HG03280 (cell line): ENCODE measurements around the gene SMTNL2.

ENCODE experiments used
- ATAC-seq: cut with Tn5 transposase; IDR thresholded peaks from one replicate; pipeline ENCODE4 v1.9.1; 2021; ENCODE audit warnings: mild to moderate bottlenecking, moderate library complexity; ENCODE audit not compliant: unreplicated experiment

SMTNL2 gene

GRCh38 chr17:4544951-4545216 lies 39.4 kb upstream of the SMTNL2 start:
- no peak for ATAC-seq

DNA sequence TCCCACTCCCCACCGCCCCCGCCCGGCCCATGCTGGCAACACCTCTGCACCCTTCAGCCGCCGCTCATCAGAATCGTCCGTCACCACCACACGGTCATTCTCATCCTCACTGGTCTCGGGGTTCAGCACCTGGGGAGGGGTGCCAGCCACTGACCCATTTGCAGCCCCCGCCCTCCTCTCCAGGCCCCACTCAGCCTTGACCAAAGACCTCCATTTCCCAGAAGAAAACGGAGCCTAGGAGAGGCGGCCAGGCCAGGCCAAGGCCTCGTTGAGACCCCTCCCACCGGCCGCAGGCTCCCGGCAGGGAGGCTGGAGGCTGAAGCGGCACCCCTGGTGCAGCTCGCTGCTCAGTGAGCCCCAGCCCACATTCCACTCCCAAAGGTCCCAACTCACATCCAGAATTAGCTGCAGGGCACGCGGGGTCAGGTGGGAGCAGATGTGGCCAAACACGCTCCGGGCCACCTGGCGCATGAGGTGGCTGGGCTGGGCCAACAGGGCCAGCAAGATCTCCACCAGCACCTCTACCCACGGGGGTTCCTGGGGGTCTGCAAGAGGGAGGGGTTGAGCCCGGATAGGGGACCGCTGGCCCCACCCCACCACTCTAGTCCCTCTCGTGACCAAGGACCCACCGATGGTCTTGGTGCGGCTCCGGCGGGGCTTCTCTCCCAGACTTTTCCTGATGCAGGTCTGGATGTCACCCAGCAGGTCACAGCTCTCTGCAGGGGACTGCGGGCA lies 38.9 kb upstream of the SMTNL2 start:
- ATAC-seq = no peak

- ATAC-seq = no peak
Measured at GRCh38 chr17:4547118-4547906, 37.0 kb upstream of the SMTNL2 start.

DNA sequence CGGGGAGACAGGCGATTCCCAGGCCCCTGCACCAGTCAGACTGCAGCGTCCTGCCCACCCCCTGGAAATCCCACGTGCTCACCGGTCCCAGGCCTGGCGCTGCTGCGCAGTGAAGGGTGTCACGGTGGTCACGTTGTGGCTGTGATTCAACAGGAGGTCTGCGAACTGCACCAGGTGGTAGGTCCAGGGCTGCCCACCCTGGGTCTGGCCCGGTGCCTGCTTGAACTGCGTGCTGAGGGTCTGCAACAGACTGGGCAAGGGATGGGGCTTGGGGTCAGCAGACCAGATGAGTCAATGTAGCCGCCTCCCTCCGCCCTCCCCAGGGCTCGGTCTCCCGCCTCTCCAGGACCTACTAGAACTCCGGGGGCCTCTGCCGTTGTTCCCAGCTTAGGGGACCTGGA lies 36.3 kb upstream of the SMTNL2 start:
- no peak for ATAC-seq

DNA sequence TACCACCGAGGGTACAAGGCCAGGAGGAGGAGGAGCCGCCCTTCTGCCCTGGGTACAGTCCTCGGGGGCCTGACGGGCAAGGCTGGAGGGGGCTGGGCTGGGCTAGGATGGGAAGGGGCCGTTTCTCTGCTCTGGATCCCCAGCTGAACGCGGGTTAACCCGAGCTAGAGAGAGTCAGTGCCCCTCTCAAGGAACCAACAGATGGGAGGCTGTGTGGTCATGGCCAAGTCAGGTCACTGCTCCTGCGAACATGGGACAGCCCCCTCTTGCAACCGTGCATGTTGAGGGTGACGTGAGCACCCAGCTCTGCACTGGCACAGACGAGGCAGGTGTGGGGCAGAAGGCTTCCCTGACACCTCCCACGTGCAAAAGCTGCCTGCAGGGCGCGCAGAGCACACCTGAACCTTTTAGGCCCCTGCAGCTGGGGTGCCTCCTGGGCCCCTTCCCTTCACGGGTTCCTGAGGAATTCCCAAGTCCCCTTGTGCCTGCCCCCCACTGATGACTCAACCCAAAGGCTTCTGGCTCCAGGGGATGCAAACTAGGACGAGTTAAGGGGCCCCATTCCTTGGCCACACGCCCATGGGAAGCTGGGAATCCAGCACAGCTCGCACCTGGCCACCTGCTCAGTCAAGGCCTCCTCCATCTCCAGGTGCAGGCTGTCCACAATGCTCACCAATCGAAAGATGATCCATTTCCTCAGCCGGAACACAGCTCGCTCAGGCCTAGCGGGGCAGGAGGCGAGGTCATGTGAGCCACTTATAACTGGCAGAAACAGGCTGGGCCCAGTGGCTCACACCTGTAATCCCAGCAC lies 35.4 kb upstream of the SMTNL2 start:
- ATAC-seq = no peak

DNA sequence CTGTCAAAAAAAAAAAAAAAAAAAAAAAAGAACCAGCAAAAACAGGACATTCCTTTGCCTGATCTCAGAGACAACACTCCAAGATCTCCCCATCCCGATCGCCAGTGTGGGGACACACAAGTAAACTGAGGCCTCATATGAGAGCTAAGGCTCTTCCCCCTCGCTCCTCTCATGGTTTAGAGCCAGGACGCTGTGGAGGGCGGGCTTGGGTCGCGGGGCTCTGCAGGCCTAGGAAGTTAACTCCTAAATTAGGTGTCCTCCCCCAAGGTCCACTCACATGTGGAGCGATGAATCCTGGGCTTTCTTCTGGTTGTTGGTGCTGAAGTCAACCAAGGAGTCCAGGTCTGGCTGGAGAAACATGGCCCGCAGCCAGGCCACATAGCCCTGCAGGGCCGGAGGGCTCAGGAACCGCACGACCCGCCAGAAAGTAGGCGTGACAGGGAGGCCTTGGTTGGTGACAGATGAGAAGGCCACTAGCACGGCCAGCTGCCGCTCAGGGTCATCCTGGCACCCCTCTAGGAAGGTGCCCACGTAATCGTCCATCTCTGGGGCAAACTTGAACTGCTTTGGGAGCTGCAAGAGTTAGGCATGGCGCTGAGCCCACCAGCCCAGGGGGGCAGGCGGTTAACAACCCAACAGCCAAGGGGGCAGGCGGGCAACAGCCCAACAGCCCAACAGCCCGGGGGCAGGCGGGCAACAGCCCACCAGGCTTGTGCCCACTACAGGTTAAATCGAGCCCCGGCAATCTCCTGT lies 34.4 kb upstream of the SMTNL2 start:
- ATAC-seq = no peak

DNA sequence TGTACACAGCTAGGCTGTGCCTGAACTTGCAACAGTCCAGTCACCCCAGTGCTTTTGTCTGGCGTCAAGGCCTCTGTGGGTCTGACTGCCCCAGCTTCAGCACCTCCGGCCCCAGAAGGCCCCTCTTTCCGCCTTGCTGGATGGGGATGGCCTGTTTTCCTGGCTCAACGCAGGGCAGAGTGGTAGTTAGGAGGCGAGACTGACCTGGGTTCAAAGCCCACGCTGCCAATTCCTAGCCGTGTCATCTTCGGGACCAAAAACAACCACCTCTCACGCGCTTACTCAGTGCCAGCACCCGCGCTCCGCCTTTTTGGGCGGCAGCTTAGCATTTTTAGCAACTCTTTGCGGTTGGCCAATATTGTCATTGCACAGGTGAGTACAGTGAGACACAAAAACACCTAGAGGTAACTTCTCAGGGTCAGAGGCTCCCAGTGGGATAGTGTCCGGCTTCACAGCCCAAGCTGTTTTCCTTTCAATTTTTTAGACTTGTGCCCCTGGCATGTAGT lies 33.7 kb upstream of the SMTNL2 start:
- no peak for ATAC-seq

GRCh38 chr17:4551141-4551540 lies 33.2 kb upstream of the SMTNL2 start:
- ATAC-seq = no peak

- no peak for ATAC-seq
Measured at GRCh38 chr17:4551796-4552525, 32.4 kb upstream of the SMTNL2 start.

GRCh38 chr17:4553669-4554068 lies 30.7 kb upstream of the SMTNL2 start:
- ATAC-seq = no peak

GRCh38 chr17:4554441-4554996 lies 29.8 kb upstream of the SMTNL2 start:
- peak; percentile 16 for ATAC-seq

DNA sequence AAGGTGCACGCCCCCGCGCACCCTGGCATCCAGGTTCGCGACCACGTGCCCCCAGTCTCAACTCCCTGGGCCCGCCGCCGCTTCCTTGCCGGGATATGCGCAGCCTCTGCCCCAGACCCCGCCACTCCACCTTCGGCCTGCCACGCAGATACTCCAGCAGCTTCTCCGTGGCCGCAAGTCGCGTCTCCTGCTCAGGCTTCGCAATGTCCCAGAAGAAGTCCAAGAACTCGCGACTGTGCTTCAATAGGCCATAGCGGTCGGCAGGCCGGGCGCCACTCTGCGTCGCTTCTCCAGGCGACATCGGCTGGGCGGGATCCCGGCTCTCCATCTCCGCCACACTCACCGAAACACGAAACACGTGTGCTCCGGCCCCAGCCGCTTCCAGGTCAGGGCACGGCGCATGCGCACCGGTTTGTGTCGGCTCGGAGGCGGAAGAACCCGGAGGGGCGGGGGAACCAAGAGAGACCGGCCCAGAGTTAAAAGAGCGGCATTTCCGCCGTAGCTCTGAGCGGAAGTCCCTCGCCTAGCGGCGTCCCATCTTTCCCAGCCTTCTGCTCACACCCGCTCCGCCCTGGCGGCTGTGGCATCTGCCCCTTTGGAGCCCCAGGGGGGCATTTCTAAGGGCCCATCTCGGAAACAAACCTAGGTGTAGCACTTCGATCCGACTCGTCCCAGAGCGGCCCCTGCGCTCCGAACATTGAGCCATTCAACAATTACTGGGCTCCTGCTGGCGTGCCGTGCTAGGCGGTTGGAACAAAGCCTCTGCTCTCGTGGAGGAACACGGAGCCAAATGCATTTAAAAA lies 29.1 kb upstream of the SMTNL2 start, which contains the start of gene MYBBP1A:
MYBBP1A (minus strand) TSS at position 388 of the 803 bp plus-strand sequence; CDS start at position 328, 60 bp downstream.
- peak; percentile 87 for ATAC-seq

- ATAC-seq = no peak
Measured at GRCh38 chr17:4555873-4556759, 28.2 kb upstream of the SMTNL2 start.

DNA sequence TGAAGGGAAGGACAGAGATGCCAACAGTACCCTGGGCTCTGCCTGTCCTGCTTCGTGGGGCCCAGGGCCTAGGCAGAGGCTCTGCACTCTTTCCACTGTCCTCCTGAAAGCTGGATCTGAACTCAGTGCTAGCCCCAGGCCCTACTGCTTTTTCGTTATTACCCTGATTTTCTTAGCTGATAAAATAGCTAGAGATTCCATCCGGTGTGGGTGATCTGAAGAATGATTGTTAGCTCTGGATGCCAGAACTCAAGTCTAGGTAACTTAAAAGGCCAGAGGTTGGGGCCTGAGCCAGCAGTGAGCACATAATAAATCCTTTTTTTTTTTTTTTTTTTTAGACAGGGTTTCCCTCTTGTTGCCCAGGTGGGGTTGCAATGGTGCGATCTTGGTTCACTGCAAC lies 27.3 kb upstream of the SMTNL2 start:
- no peak for ATAC-seq

- no peak for ATAC-seq
Measured at GRCh38 chr17:4557626-4558346, 26.5 kb upstream of the SMTNL2 start.

DNA sequence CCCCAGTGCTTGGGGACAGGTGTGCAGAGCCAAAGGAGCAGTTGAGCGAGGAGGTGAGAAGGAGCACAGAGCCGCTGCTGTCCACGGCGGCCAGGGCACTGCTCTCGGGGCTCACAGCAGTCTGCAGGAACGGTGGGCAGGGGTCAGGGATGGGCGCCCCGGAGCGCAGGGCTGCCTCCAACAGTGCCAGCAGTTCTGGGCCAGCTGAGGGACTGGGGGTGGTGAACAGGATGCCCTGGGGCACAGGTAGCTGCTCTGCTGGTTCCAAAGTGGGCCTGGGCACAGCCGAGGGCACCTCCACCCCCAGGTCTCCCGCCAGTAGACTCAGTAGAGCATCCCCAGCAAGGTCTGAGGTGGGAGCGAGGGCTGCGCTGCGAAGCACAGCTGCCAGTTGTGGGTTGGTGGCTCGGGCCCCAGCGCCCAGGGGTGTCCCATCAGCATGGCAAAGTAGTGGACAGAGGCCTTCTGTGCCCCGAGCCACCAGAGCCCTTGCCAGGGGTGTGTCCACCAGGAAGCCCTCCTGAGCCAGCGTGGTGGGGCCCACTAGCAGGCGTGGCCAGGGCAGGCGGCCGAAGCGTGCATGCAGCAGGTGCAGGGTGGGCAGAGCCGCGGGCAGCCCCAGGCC lies 25.9 kb upstream of the SMTNL2 start:
- ATAC-seq = no peak
